ENCODE data around the gene MAP3K7CL. TPM values are rescaled to one million over a fixed set of nuclear protein-coding genes. Genes with fewer than 3 reads are reported as not detected.

Gene MAP3K7CL
- total RNA-seq, 1 donor from 2014 or later = not detected

- peak overlapping the region; percentile 32 for H3K4me3 Mint-ChIP-seq
These were observed 66.3 kb downstream of the MAP3K7CL start for GRCh38 chr21:29196670-29197191.

GRCh38 chr21:29201186-29201585 lies 70.7 kb downstream of the MAP3K7CL start:
- peaks cover 20% of the 10 kb centered on the region for H3K9me3 Mint-ChIP-seq
- peaks cover 6% of the 10 kb centered on the region for H3K36me3 Mint-ChIP-seq
- TF ChIP-seq CTCF (conservative IDR thresholded peaks at IDR 0.05) = no peak
- no peak overlapping the region for H3K4me3 Mint-ChIP-seq
- H3K4me1 Mint-ChIP-seq (ENCODE audit: unreplicated experiment) = peaks cover 1% of the 10 kb centered on the region
- no peak for DNase-seq (ENCODE audit: extremely low spot score, unreplicated experiment)
- no peak overlapping the region for H3K27ac Mint-ChIP-seq
- no peaks in the 10 kb centered on the region for H3K27me3 Mint-ChIP-seq

More at GRCh38 chr21:29196670-29197191, 66.3 kb downstream of the MAP3K7CL start:
- Mint-ChIP-seq H3K27ac (peak overlapping the region; percentile 77), H3K36me3 (peaks cover 6% of the 10 kb centered on the region), H3K27me3 (no peaks in the 10 kb centered on the region), H3K9me3 (peaks cover 20% of the 10 kb centered on the region), H3K4me1 (ENCODE audit: unreplicated experiment) (peaks cover 22% of the 10 kb centered on the region)
- DNase-seq (ENCODE audit: extremely low spot score, unreplicated experiment) = no peak
- no peak for TF ChIP-seq CTCF (conservative IDR thresholded peaks at IDR 0.05)

GRCh38 chr21:29205009-29205408 lies 74.6 kb downstream of the MAP3K7CL start:
- no peaks in the 10 kb centered on the region for H3K27me3 Mint-ChIP-seq
- no peak for DNase-seq (ENCODE audit: extremely low spot score, unreplicated experiment)
- peaks cover 8% of the 10 kb centered on the region for H3K4me1 Mint-ChIP-seq (ENCODE audit: unreplicated experiment)
- H3K9me3 Mint-ChIP-seq = peaks cover 7% of the 10 kb centered on the region
- H3K27ac Mint-ChIP-seq = no peak overlapping the region
- H3K4me3 Mint-ChIP-seq = no peak overlapping the region
- TF ChIP-seq CTCF (conservative IDR thresholded peaks at IDR 0.05) = no peak
- no peaks in the 10 kb centered on the region for H3K36me3 Mint-ChIP-seq

GRCh38 chr21:29205988-29206387 lies 75.5 kb downstream of the MAP3K7CL start:
- no peak for DNase-seq (ENCODE audit: extremely low spot score, unreplicated experiment)
- no peak for TF ChIP-seq CTCF (conservative IDR thresholded peaks at IDR 0.05)
- Mint-ChIP-seq H3K27me3 (no peaks in the 10 kb centered on the region), H3K9me3 (peaks cover 5% of the 10 kb centered on the region), H3K36me3 (no peaks in the 10 kb centered on the region), H3K27ac (no peak overlapping the region), H3K4me3 (no peak overlapping the region), H3K4me1 (ENCODE audit: unreplicated experiment) (peaks cover 8% of the 10 kb centered on the region)

- peaks cover under 1% of the 10 kb centered on the region for H3K9me3 Mint-ChIP-seq
- no peak overlapping the region for H3K27ac Mint-ChIP-seq
- no peaks in the 10 kb centered on the region for H3K36me3 Mint-ChIP-seq
These were observed 76.0 kb downstream of the MAP3K7CL start for GRCh38 chr21:29206445-29206844.

More at GRCh38 chr21:29206445-29206844, 76.0 kb downstream of the MAP3K7CL start:
- H3K4me1 Mint-ChIP-seq (ENCODE audit: unreplicated experiment) = peaks cover 8% of the 10 kb centered on the region
- no peak for TF ChIP-seq CTCF (conservative IDR thresholded peaks at IDR 0.05)
- no peak overlapping the region for H3K4me3 Mint-ChIP-seq
- no peaks in the 10 kb centered on the region for H3K27me3 Mint-ChIP-seq
- DNase-seq (ENCODE audit: extremely low spot score, unreplicated experiment) = no peak
